ENCODE measurements around the gene KBTBD3.

DNA sequence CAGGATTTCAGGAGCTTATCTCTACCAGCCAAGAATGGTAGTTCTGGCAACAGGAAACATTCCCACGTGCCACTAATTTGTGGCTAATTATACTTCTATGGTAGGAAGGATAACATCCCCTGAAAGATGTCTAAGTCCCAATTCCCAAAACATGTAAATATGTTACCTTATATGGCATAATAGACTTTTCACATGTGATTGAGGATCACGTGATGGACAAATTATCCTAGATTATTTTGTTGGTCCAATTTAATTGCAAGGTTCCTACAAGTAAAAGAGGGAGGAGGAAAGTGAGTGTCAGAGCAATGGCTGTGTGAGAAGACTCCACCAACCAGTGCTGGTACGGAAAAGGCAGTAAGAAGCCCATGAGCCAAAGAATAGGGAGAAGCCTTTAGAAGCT is 45.2 kb downstream of the KBTBD3 start:
- TF ChIP-seq, protein P1, sequence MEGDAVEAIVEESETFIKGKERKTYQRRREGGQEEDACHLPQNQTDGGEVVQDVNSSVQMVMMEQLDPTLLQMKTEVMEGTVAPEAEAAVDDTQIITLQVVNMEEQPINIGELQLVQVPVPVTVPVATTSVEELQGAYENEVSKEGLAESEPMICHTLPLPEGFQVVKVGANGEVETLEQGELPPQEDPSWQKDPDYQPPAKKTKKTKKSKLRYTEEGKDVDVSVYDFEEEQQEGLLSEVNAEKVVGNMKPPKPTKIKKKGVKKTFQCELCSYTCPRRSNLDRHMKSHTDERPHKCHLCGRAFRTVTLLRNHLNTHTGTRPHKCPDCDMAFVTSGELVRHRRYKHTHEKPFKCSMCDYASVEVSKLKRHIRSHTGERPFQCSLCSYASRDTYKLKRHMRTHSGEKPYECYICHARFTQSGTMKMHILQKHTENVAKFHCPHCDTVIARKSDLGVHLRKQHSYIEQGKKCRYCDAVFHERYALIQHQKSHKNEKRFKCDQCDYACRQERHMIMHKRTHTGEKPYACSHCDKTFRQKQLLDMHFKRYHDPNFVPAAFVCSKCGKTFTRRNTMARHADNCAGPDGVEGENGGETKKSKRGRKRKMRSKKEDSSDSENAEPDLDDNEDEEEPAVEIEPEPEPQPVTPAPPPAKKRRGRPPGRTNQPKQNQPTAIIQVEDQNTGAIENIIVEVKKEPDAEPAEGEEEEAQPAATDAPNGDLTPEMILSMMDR (IDR thresholded peaks at IDR 0.05 in 4 of 5, conservative IDR thresholded peaks at IDR 0.05 in 1 of 5) = no peak
- no peak for TF ChIP-seq POLR2A (IDR thresholded peaks at IDR 0.05)

All from gastrocnemius medialis (tissue), 4 donors.